Measurements from ENCODE around the gene TBCEL.

DNA sequence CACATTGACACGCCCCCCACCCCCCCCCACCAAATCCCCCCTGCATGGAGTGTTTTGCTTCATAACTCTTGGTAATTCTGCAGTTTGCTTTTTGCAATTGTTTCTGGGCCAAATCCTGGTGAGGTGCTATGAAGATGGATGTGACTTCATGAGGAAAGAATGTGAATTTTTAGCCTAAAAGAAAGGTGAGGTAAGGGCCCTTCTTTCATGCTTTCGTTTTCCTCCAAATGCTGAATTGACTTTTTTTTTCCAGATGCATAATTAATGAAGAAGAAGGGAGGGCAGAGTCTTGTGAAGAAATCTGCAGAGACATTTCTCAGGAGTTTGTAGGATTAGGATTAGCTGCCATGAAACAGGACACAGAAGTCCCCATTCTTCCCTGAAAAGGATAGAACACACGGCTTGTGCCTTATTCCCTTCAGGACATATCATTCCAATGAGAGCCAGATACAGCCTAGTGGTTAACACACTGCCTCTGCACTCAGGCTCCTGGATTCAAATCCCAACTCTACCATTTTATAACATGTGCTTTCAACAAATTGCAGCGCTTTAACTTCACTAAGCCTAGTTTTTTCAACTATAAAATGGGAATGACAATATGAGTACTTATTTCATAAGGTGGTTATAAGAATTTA, 19.6 kb upstream of the TBCEL start:
- TF ChIP-seq, protein P1, sequence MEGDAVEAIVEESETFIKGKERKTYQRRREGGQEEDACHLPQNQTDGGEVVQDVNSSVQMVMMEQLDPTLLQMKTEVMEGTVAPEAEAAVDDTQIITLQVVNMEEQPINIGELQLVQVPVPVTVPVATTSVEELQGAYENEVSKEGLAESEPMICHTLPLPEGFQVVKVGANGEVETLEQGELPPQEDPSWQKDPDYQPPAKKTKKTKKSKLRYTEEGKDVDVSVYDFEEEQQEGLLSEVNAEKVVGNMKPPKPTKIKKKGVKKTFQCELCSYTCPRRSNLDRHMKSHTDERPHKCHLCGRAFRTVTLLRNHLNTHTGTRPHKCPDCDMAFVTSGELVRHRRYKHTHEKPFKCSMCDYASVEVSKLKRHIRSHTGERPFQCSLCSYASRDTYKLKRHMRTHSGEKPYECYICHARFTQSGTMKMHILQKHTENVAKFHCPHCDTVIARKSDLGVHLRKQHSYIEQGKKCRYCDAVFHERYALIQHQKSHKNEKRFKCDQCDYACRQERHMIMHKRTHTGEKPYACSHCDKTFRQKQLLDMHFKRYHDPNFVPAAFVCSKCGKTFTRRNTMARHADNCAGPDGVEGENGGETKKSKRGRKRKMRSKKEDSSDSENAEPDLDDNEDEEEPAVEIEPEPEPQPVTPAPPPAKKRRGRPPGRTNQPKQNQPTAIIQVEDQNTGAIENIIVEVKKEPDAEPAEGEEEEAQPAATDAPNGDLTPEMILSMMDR (IDR thresholded peaks at IDR 0.05): no peak
- no peak for TF ChIP-seq POLR2A (IDR thresholded peaks at IDR 0.05)

Data from Peyer's patch (tissue), 4 donors.